Measurements from ENCODE around the gene HDAC4.

GRCh38 chr2:239099474-239099873 is 301.3 kb downstream of the HDAC4 start:
- no peak for TF ChIP-seq CTCF (conservative IDR thresholded peaks at IDR 0.05; ENCODE audit: low read depth in 2 of 2)
- no peak for TF ChIP-seq EZH2 (IDR thresholded peaks at IDR 0.05; ENCODE audit: low read depth, unreplicated experiment)
- TF ChIP-seq POLR2AphosphoS5 (IDR thresholded peaks at IDR 0.05; ENCODE audit: low read depth), result no peak

Measured in GM23338 (cell line).